ENCODE results near the gene CAMKK2. TPM values are rescaled to one million over a fixed set of nuclear protein-coding genes. Genes with fewer than 3 reads are reported as not detected.
"Not testable (repeated sequence)": the region's sequence is repeated elsewhere in the genome, so short reads cannot be mapped to it uniquely, and the experiment has no call there.

CAMKK2 gene
- total RNA-seq, 1 experiment from 2014 or later: 11.6 TPM

GRCh38 chr12:121278169-121279070, 18.1 kb downstream of the CAMKK2 start:
- H3K36me3 ChIP-seq (replicated peaks; ENCODE audit: control insufficient read depth, insufficient read depth, low read length): no peaks in the 10 kb centered on the region; the same call in 1 of the 2 replicates
- H3K4me3 ChIP-seq (ENCODE audit: insufficient read depth, low read depth, low read length): no peak overlapping the region
- H3K27me3 ChIP-seq (ENCODE audit: control insufficient read depth, insufficient read depth, low read length): no peaks in the 10 kb centered on the region
- no peak for DNase-seq

GRCh38 chr12:121277374-121277759, 19.1 kb downstream of the CAMKK2 start:
- H3K27me3 ChIP-seq (ENCODE audit: control insufficient read depth, insufficient read depth, low read length): no peaks in the 10 kb centered on the region
- H3K4me3 ChIP-seq (ENCODE audit: insufficient read depth, low read depth, low read length): no peak overlapping the region
- no peaks in the 10 kb centered on the region for H3K36me3 ChIP-seq (replicated peaks; ENCODE audit: control insufficient read depth, insufficient read depth, low read length)
- DNase-seq: no peak

- no peak overlapping the region for H3K4me3 ChIP-seq (ENCODE audit: insufficient read depth, low read depth, low read length)
- H3K36me3 ChIP-seq (replicated peaks; ENCODE audit: control insufficient read depth, insufficient read depth, low read length): no peaks in the 10 kb centered on the region
- H3K27me3 ChIP-seq (ENCODE audit: control insufficient read depth, insufficient read depth, low read length): no peaks in the 10 kb centered on the region
- no peak for DNase-seq
Observed at GRCh38 chr12:121274036-121274763, 22.3 kb downstream of the CAMKK2 start.

- no peak for DNase-seq
- Histone ChIP-seq H3K27me3 (ENCODE audit: control insufficient read depth, insufficient read depth, low read length) (no peaks in the 10 kb centered on the region), H3K4me3 (ENCODE audit: insufficient read depth, low read depth, low read length) (no peak overlapping the region), H3K36me3 (replicated peaks; ENCODE audit: control insufficient read depth, insufficient read depth, low read length) (peaks cover 2% of the 10 kb centered on the region; the same call in 1 of the 2 replicates)
Observed at GRCh38 chr12:121273364-121273896, 23.1 kb downstream of the CAMKK2 start.

- no peaks in the 10 kb centered on the region for H3K27me3 ChIP-seq (ENCODE audit: control insufficient read depth, insufficient read depth, low read length)
- no peak for DNase-seq
- H3K36me3 ChIP-seq (replicated peaks; ENCODE audit: control insufficient read depth, insufficient read depth, low read length): peaks cover 6% of the 10 kb centered on the region
- no peak overlapping the region for H3K4me3 ChIP-seq (ENCODE audit: insufficient read depth, low read depth, low read length)
Observed at GRCh38 chr12:121267822-121268221, 28.7 kb downstream of the CAMKK2 start.

- no peak for DNase-seq
- H3K36me3 ChIP-seq (replicated peaks; ENCODE audit: control insufficient read depth, insufficient read depth, low read length): peaks cover 13% of the 10 kb centered on the region
Observed at GRCh38 chr12:121264951-121265515, 31.5 kb downstream of the CAMKK2 start.

GRCh38 chr12:121264135-121264534, 32.4 kb downstream of the CAMKK2 start:
- DNase-seq: no peak
- peaks cover 15% of the 10 kb centered on the region for H3K36me3 ChIP-seq (replicated peaks; ENCODE audit: control insufficient read depth, insufficient read depth, low read length)

More at GRCh38 chr12:121264951-121265515, 31.5 kb downstream of the CAMKK2 start:
- H3K27me3 ChIP-seq (ENCODE audit: control insufficient read depth, insufficient read depth, low read length): no peaks in the 10 kb centered on the region
- H3K4me3 ChIP-seq (ENCODE audit: insufficient read depth, low read depth, low read length): no peak overlapping the region

GRCh38 chr12:121263206-121263935, 33.1 kb downstream of the CAMKK2 start:
- H3K4me3 ChIP-seq (ENCODE audit: insufficient read depth, low read depth, low read length): no peak overlapping the region
- H3K27me3 ChIP-seq (ENCODE audit: control insufficient read depth, insufficient read depth, low read length): no peaks in the 10 kb centered on the region
- no peak for DNase-seq
- peaks cover 13% of the 10 kb centered on the region for H3K36me3 ChIP-seq (replicated peaks; ENCODE audit: control insufficient read depth, insufficient read depth, low read length)

More at GRCh38 chr12:121264135-121264534, 32.4 kb downstream of the CAMKK2 start:
- Histone ChIP-seq H3K27me3 (ENCODE audit: control insufficient read depth, insufficient read depth, low read length) (no peaks in the 10 kb centered on the region), H3K4me3 (ENCODE audit: insufficient read depth, low read depth, low read length) (no peak overlapping the region)

GRCh38 chr12:121261398-121261797, 35.1 kb downstream of the CAMKK2 start:
- no peak for DNase-seq
- Histone ChIP-seq H3K27me3 (ENCODE audit: control insufficient read depth, insufficient read depth, low read length) (no peaks in the 10 kb centered on the region), H3K36me3 (replicated peaks; ENCODE audit: control insufficient read depth, insufficient read depth, low read length) (peaks cover 13% of the 10 kb centered on the region), H3K4me3 (ENCODE audit: insufficient read depth, low read depth, low read length) (no peak overlapping the region)

GRCh38 chr12:121260091-121260490, 36.4 kb downstream of the CAMKK2 start:
- Histone ChIP-seq H3K27me3 (ENCODE audit: control insufficient read depth, insufficient read depth, low read length) (no peaks in the 10 kb centered on the region), H3K36me3 (replicated peaks; ENCODE audit: control insufficient read depth, insufficient read depth, low read length) (peaks cover 13% of the 10 kb centered on the region), H3K4me3 (ENCODE audit: insufficient read depth, low read depth, low read length) (no peak overlapping the region)
- no peak for DNase-seq

- no peak for DNase-seq
- Histone ChIP-seq H3K27me3 (ENCODE audit: control insufficient read depth, insufficient read depth, low read length) (no peaks in the 10 kb centered on the region), H3K36me3 (replicated peaks; ENCODE audit: control insufficient read depth, insufficient read depth, low read length) (peaks cover 18% of the 10 kb centered on the region), H3K4me3 (ENCODE audit: insufficient read depth, low read depth, low read length) (no peak overlapping the region)
Observed at GRCh38 chr12:121259074-121259473, 37.4 kb downstream of the CAMKK2 start.

GRCh38 chr12:121257704-121258449, 38.6 kb downstream of the CAMKK2 start:
- H3K27me3 ChIP-seq (ENCODE audit: control insufficient read depth, insufficient read depth, low read length); H3K4me3 ChIP-seq (ENCODE audit: insufficient read depth, low read depth, low read length); DNase-seq: not testable (repeated sequence)
- H3K36me3 ChIP-seq (replicated peaks; ENCODE audit: control insufficient read depth, insufficient read depth, low read length): peaks cover 20% of the 10 kb centered on the region

- H3K27me3 ChIP-seq (ENCODE audit: control insufficient read depth, insufficient read depth, low read length): no peaks in the 10 kb centered on the region
- H3K36me3 ChIP-seq (replicated peaks; ENCODE audit: control insufficient read depth, insufficient read depth, low read length): peaks cover 21% of the 10 kb centered on the region
- no peak for DNase-seq
- no peak overlapping the region for H3K4me3 ChIP-seq (ENCODE audit: insufficient read depth, low read depth, low read length)
Observed at GRCh38 chr12:121255433-121255832, 41.1 kb downstream of the CAMKK2 start.

Data from H7 (cell line).